AG08395 (cell line): ENCODE results near the gene SEC22A.
"Not testable (repeated sequence)": the region's sequence is repeated elsewhere in the genome, so short reads cannot be mapped to it uniquely, and the experiment has no call there.

Experiments used
- DNase-seq: peaks from one replicate; pipeline ENCODE4 v3.0.0; 2012; ENCODE audit warnings: mixed read lengths, low spot score

The SEC22A gene

DNA sequence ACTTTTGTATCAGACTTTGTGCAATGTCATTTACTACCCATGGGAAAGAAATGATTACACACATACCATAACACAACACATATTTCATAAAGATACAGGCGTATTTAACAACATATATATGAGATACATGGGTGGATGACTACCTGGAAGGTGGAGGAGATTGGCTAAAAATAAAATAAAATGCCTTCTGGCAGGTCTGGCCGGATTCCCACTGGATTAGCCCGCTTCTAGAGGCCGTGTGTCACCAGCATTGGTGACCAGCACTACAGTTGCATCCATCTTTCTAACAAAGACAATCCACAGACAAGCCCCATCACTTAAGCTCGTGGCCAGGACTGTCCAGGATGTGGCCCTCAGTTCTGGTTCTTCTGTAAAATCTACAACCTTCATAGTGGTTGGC, 21.0 kb upstream of the SEC22A start:
- no peak for DNase-seq

DNA sequence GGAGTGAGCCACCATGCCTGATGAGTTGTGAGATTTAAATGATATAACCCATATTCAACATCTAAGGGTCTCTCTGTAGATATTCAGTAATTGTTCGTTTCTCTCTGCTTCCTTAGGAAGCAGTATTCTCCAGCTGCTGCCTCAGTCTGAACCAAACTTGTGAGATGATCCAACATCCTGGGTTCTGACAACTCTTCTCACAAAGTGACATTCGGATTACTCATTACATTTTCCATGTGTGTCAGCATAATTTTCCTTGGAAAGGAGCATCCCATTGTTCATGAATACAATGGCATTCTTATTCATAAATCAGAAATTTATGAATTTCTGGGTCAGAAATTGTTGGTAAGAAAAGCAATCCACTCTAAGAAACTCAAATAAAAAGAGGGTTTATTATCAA, 15.0 kb upstream of the SEC22A start:
- DNase-seq = no peak

DNA sequence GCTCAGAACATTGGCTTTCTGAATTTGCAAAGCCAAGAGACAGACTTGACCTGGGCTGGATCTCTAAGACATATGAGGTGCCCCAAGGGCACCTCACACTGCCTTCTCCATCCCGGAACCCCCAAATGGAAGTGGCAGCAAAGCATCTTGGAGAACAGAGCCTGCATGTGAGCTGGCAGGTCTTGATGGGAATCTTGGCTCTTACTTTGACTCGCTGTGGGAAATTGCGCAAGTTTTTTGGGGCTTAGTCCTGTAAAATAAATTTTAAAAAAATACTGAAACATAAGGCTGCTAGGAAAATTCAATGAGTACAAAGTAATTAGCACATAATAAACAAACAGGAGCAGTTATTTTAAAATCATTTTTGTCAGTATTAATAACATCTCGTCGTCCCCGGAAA, 13.7 kb upstream of the SEC22A start:
- no peak for DNase-seq

GRCh38 chr3:123193448-123194101, 8.2 kb upstream of the SEC22A start:
- DNase-seq = no peak

DNA sequence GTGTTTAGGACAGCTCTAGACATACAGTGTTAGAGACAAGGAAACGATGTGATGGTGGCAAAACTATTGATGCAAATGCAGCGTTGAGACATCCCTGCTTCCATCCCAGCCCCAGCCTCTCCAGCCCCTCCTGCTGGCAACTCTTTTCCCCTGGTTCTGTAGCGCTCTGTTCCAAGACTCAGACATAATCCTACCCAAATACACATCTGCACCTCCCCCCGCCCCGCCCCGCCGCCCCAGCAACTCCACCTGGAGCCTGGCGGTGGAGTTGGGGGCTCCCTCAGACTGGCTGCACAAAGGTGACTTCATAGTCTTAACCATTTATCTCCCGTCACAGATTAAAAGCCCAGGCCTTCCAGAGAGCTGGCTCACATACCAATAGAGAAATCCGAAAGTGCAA, 7.2 kb upstream of the SEC22A start:
- peak; percentile 26 for DNase-seq

- no peak for DNase-seq
Observed at GRCh38 chr3:123198372-123198771, 3.4 kb upstream of the SEC22A start.

DNA sequence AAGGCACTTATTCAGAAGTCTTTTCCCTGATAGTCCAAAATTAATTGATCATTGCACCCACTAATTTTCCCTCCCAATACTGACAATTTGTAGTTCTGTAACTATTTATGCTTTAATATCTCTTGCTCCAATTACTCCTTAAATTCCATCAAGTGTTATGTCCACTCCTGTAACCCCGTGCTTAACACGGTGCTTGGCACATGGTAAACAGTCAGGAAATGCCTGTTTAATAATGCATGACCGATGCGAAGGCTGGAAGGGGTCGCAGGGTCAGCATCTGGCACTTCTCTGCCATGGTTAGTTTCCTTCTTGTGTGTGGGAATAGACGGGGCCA, 553 bp upstream of the SEC22A start:
- no peak for DNase-seq

- DNase-seq = peak; percentile 3
Observed at GRCh38 chr3:123202451-123202850, 708 bp downstream of the SEC22A start.

DNA sequence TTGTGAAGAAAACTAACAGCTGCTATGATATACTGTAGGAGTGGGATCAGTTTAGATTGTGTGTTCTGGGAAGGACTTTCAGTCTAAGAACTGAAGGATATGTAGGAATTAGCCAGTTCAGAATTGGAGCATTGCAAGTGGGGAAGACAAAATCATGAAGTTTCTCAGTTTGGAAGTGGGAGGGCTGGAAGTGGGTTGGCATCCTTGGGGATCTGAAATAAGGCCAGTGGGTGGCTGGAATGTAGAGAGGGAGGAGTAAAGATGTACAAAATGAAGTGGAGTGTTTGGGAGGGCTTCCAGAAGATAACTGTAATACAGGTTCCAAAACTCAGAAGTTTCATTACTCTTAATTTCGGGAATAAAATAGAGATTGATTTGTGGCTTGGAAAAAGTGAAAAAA, 17.2 kb downstream of the SEC22A start:
- DNase-seq = no peak

DNA sequence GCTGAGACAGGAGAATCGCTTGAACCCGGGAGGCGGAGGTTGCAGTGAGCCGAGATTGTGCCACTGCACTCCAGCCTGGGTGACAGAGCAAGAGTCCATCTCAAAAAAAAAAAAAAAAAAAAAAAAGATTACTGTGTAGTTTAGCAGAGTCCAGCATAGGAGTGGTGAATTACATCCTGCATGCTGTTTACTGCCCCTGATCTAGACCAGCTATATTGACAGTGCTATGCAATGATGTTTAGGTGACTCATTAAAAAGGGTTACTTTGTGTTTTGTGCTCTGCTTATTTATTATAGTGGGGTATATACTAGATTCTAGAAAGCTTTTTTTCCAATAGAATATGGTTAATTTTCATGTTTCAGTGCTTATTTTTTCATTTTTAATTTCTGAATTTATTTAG, 19.6 kb downstream of the SEC22A start:
- not testable (repeated sequence) for DNase-seq

- no peak for DNase-seq
Observed at GRCh38 chr3:123225016-123225415, 23.3 kb downstream of the SEC22A start.

GRCh38 chr3:123226549-123226948, 24.8 kb downstream of the SEC22A start:
- DNase-seq = no peak

- DNase-seq = no peak
Observed at GRCh38 chr3:123229145-123229544, 27.4 kb downstream of the SEC22A start.

GRCh38 chr3:123236902-123237301, 35.2 kb downstream of the SEC22A start:
- no peak for DNase-seq

- DNase-seq = not testable (repeated sequence)
Observed at GRCh38 chr3:123239186-123239585, 37.4 kb downstream of the SEC22A start.

GRCh38 chr3:123239756-123240155, 38.0 kb downstream of the SEC22A start:
- DNase-seq = no peak

GRCh38 chr3:123244128-123244527, 42.4 kb downstream of the SEC22A start:
- no peak for DNase-seq

- no peak for DNase-seq
Observed at GRCh38 chr3:123246866-123247265, 45.1 kb downstream of the SEC22A start.

DNA sequence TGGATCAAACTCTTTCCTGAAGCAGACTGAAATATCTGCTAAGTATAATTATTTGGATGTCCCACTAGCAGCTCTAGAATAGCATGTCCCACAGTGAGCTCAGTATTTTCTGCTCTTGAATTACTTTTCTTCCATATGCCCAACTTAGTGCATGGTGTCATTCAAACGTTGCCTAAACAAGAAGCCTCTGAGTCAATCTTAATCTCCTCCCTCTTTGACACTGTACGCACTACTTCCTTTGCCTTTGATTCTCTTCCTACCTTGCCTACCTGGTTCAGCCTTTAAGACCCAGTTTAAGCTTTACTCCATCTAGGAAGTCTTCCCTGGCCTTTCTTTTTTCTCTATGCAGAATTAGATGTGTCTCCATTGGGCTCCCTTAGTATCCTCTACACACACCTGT, 54.5 kb downstream of the SEC22A start:
- DNase-seq = no peak

- no peak for DNase-seq
Observed at GRCh38 chr3:123258359-123258758, 56.6 kb downstream of the SEC22A start.

DNA sequence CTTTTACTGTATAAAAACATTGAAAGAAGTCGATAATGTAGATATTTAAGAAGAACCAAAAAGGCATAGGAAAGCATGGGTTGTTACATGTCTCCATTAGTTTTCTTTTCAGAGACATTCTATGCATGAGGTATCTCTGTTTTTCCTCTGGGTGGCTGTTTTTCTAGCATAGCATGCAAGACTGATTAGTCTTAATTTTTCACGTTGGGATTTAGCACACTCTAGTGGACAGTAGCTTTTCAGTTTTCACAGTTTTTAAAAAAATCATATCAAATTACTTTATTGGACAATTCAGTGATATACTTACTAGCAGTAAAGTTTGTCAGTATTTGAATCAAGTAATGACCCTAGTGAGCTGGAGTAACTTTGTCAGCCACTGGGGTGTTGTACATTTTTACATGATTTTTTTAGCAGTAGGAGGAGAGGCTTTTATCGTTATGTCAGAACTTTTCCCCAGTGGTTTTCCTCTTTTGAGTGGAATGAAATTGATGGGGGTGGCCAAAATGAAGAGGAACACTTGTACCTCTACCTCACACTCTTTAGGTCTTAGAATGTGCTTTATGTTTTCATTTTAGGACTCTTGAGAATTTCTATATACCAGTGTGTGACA, 57.2 kb downstream of the SEC22A start:
- DNase-seq = peak; percentile 48

GRCh38 chr3:123261666-123262065, 59.9 kb downstream of the SEC22A start:
- no peak for DNase-seq

GRCh38 chr3:123262226-123262625, 60.5 kb downstream of the SEC22A start:
- DNase-seq = no peak

GRCh38 chr3:123262868-123263267, 61.1 kb downstream of the SEC22A start:
- no peak for DNase-seq
